Measurements from ENCODE around the gene DAPK1. TPM values are rescaled to one million over a fixed set of nuclear protein-coding genes. Genes with fewer than 3 reads are reported as not detected.

DAPK1 gene
- polyA plus RNA-seq, 6 donors from 2014 or later = 0.13 to 0.79 (median 0.32) TPM; not detected in 1

DNA sequence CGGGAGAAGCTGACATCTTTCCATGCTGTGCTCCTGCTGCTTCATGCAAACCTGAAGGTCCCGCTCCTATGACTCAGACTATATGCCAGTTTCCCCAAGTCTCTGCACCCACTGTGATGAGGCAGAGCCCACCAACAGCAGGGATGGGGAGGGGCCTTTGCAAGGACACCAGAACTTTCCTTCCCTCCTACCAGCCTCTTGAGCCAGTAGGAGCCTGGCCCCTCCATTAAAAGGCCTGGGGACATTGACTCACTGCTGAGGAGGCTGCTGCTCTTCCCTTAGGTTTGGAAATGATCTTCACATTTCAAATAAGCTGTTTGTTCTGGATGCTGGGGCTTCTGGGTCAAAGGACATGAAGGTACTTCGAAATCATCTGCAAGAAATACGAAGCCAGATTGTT is 202.2 kb downstream of the DAPK1 start:
- no peak overlapping the region for H3K4me3 Mint-ChIP-seq
- peak overlapping the region in 1 of 6 donors; percentile 83 for H3K27ac Mint-ChIP-seq
- H3K9me3 Mint-ChIP-seq = peaks cover 0 to 3% (median 0%) of the 10 kb centered on the region in 7 donors
- DNase-seq (no peak), ATAC-seq (ENCODE audit: low read depth in 2 of 2) (no peak)
- no peaks in the 10 kb centered on the region for H3K36me3 Mint-ChIP-seq
- H3K4me1 Mint-ChIP-seq = no peaks in the 10 kb centered on the region
- no peaks in the 10 kb centered on the region for H3K27me3 Mint-ChIP-seq

DNA sequence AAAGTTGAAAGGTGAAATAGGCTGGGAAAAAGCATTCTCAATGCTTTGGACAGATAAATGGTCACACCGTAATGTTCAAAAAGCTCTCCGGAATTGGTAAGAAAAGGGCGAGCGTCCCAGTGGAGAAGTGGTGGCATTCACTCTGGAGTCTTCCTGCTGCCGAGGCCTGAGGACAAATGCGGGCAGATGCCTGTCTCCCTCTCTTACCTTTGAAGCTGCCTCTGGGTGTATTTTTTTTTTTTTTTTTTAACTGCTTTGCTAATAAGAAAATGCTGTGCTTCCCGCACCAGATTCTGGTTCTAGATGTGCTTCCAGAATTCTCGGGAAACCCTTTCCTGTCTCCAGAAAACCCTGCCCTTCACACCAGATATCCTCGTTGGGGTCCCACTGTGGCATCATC is 203.8 kb downstream of the DAPK1 start:
- no peaks in the 10 kb centered on the region for H3K4me1 Mint-ChIP-seq
- no peak for DNase-seq
- H3K4me3 Mint-ChIP-seq = no peak overlapping the region
- no peaks in the 10 kb centered on the region for H3K27me3 Mint-ChIP-seq
- H3K36me3 Mint-ChIP-seq = no peaks in the 10 kb centered on the region
- H3K9me3 Mint-ChIP-seq = peaks cover 0 to 3% (median 0%) of the 10 kb centered on the region in 7 donors
- no peak overlapping the region for H3K27ac Mint-ChIP-seq
- no peak for ATAC-seq (ENCODE audit: low read depth in 2 of 2)

DNA sequence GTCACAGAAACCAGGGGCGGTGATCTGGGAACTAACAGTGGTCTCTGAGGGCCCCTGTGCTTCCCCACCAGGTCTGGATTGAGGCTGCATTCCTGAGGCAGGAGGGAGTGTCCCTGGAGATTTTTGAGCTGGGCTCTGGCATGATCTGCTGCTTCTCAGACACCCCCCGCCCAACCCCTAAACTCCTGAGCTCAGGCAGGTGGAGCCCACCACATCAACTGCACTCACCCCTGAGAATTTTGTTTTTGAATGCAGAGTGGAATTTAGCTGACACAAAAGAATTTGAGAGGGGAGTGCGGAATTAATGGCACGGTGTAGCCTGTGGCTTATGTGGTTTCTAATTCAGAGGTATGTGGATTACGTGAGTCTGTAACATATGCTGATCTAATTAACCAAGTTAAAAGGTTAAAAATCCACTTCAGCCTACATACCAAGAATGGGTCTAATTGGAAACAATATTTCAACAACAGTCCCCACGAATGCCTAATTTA is 204.3 kb downstream of the DAPK1 start:
- H3K27me3 Mint-ChIP-seq = no peaks in the 10 kb centered on the region
- ATAC-seq (ENCODE audit: low read depth in 2 of 2) (no peak), DNase-seq (no peak)
- H3K27ac Mint-ChIP-seq = no peak overlapping the region
- H3K4me1 Mint-ChIP-seq = no peaks in the 10 kb centered on the region
- H3K4me3 Mint-ChIP-seq = no peak overlapping the region
- no peaks in the 10 kb centered on the region for H3K36me3 Mint-ChIP-seq
- H3K9me3 Mint-ChIP-seq = peaks cover 0 to 3% (median 0%) of the 10 kb centered on the region in 7 donors

DNA sequence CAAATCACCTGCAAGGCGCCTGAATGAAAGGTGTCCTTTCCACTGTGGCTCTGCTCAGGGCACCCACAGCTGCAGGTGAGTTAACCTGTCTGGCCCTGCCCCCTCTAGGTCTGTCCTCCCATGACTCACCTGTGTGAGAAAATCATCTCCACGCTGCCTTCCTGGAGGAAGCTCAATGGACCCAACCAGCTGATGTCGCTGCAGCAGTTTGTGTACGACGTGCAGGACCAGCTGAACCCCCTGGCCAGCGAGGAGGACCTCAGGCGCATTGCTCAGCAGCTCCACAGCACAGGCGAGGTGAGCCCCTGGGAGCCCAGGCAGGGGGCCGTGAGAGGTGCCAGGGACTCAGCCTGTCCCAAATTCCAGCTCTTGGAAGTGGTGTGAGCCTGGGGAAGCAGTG is 205.3 kb downstream of the DAPK1 start:
- H3K4me1 Mint-ChIP-seq = no peaks in the 10 kb centered on the region
- H3K4me3 Mint-ChIP-seq = no peak overlapping the region
- peaks cover 0 to 2% (median 0%) of the 10 kb centered on the region in 7 donors for H3K9me3 Mint-ChIP-seq
- H3K27ac Mint-ChIP-seq = no peak overlapping the region
- no peaks in the 10 kb centered on the region for H3K27me3 Mint-ChIP-seq
- DNase-seq (no peak), ATAC-seq (ENCODE audit: low read depth in 2 of 2) (no peak)
- H3K36me3 Mint-ChIP-seq = no peaks in the 10 kb centered on the region

DNA sequence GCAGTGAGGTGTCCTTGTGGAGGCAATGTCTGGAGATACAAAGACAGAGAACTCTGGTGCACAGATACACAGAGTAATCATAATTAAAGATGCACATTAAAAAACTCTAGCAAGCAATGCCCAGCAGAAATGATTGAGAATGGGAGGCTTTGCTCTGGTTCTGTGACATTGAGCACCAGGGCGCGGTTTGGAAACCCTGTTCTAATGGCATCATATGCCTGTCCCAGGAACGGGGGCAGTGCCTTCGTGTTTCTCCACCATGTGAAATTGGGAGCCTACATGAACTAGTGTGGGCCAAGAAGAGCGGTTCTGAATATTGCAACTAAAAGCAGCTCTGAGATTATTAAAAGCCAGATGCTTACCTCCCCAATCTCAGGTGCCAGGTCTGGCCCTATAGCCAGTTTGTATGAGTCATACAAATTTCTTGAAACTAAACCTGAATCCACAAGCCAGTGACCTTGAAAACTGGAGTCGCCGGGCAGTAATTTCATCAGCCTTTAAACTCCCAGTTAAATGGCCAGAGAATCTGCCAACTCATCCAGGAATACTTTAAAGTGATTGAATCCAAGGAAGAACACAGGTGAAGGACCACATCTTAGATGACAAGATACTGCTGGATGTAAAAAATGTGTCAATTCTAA is 206.1 kb downstream of the DAPK1 start:
- Mint-ChIP-seq H3K4me1 (no peaks in the 10 kb centered on the region), H3K36me3 (no peaks in the 10 kb centered on the region), H3K27ac (no peak overlapping the region), H3K27me3 (no peaks in the 10 kb centered on the region), H3K4me3 (no peak overlapping the region), H3K9me3 (peaks cover 0 to 2% (median 0%) of the 10 kb centered on the region in 7 donors)
- ATAC-seq (ENCODE audit: low read depth in 2 of 2) = no peak
- no peak for DNase-seq

DNA sequence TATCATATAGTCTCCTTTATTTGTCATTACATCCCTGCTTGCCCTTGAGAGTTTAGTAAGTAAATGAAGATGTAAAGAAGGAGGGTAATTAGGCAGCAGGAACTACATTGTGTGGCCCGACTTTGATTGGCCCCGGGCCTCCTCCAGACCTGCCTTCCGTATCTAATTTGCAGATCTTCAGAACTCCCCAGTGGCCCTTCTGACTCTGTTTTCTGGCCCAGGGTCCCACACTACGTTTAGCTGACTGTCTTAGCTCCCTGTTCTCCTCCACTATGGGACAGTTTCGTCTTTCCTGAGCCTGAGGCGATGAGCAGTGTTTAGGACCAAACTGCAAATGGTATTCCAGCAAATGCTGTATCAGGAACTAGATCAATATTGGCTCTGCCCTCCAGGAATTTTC is 206.7 kb downstream of the DAPK1 start:
- Mint-ChIP-seq H3K4me1 (no peaks in the 10 kb centered on the region), H3K36me3 (no peaks in the 10 kb centered on the region), H3K4me3 (no peak overlapping the region), H3K9me3 (peaks cover 0 to 2% (median 0%) of the 10 kb centered on the region in 7 donors), H3K27me3 (no peaks in the 10 kb centered on the region), H3K27ac (peak overlapping the region in 1 of 6 donors; percentile 3)
- ATAC-seq (ENCODE audit: low read depth in 2 of 2) (no peak), DNase-seq (no peak)

DNA sequence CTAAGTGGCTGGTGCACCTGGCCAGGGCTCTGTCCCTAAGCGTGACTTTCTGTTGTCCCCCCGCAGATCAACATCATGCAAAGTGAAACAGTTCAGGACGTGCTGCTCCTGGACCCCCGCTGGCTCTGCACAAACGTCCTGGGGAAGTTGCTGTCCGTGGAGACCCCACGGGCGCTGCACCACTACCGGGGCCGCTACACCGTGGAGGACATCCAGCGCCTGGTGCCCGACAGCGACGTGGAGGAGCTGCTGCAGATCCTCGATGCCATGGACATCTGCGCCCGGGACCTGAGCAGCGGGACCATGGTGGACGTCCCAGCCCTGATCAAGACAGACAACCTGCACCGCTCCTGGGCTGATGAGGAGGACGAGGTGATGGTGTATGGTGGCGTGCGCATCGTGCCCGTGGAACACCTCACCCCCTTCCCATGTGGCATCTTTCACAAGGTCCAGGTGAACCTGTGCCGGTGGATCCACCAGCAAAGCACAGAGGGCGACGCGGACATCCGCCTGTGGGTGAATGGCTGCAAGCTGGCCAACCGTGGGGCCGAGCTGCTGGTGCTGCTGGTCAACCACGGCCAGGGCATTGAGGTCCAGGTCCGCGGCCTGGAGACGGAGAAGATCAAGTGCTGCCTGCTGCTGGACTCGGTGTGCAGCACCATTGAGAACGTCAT is 208.5 kb downstream of the DAPK1 start:
- H3K4me1 Mint-ChIP-seq = no peaks in the 10 kb centered on the region

DNA sequence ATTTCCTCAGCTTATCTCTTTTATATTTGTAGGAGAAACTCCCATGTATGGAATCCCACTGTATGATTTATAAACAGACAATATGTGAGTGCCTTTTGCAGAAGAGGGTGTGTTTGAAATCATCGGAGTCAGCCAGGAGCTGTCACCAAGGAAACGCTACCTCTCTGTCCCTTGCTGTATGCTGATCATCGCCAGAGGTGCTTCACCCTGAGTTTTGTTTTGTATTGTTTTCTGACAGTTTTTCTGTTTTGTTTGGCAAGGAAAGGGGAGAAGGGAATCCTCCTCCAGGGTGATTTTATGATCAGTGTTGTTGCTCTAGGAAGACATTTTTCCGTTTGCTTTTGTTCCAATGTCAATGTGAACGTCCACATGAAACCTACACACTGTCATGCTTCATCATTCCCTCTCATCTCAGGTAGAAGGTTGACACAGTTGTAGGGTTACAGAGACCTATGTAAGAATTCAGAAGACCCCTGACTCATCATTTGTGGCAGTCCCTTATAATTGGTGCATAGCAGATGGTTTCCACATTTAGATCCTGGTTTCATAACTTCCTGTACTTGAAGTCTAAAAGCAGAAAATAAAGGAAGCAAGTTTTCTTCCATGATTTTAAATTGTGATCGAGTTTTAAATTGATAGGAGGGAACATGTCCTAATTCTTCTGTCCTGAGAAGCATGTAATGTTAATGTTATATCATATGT is 210.3 kb downstream of the DAPK1 start:
- Mint-ChIP-seq H3K27me3 (no peaks in the 10 kb centered on the region), H3K36me3 (no peaks in the 10 kb centered on the region), H3K4me1 (peaks cover 0 to under 1% (median 0%) of the 10 kb centered on the region in 3 donors), H3K9me3 (peaks cover 0 to 4% (median 0%) of the 10 kb centered on the region in 7 donors), H3K27ac (no peak overlapping the region), H3K4me3 (no peak overlapping the region)
- DNase-seq = no peak
- no peak for ATAC-seq (ENCODE audit: low read depth in 2 of 2)

More for the DNA sequence above, 208.5 kb downstream of the DAPK1 start:
- no peak overlapping the region for H3K27ac Mint-ChIP-seq
- ATAC-seq (ENCODE audit: low read depth in 2 of 2) = no peak
- peaks cover 0 to 2% (median 0%) of the 10 kb centered on the region in 7 donors for H3K9me3 Mint-ChIP-seq
- no peak for DNase-seq
- no peak overlapping the region for H3K4me3 Mint-ChIP-seq
- H3K27me3 Mint-ChIP-seq = no peaks in the 10 kb centered on the region
- H3K36me3 Mint-ChIP-seq = no peaks in the 10 kb centered on the region

DNA sequence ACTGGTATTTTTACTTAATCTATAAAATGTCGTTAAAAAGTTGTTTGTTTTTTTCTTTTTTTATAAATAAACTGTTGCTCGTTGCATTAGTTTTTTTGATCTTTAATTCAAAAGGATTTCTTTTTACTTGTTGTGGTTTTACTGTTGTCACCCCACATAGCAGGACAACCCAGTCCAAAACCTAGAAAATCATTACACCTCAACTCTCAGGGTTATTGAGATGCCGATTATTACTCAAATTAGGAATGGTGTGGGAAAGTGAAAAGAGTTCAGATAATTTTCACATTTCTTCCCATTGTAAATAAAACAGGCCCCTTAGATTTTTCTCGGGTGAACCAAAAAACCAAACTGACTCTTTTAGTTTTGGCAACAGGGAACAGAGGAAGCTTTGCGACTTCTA is 210.9 kb downstream of the DAPK1 start:
- H3K27me3 Mint-ChIP-seq = no peaks in the 10 kb centered on the region
- H3K4me3 Mint-ChIP-seq = no peak overlapping the region
- H3K9me3 Mint-ChIP-seq = peaks cover 0 to 7% (median 0%) of the 10 kb centered on the region in 7 donors
- no peaks in the 10 kb centered on the region for H3K36me3 Mint-ChIP-seq
- DNase-seq (no peak), ATAC-seq (ENCODE audit: low read depth in 2 of 2) (no peak)
- H3K27ac Mint-ChIP-seq = no peak overlapping the region
- peaks cover 0 to 5% (median 0%) of the 10 kb centered on the region in 3 donors for H3K4me1 Mint-ChIP-seq

DNA sequence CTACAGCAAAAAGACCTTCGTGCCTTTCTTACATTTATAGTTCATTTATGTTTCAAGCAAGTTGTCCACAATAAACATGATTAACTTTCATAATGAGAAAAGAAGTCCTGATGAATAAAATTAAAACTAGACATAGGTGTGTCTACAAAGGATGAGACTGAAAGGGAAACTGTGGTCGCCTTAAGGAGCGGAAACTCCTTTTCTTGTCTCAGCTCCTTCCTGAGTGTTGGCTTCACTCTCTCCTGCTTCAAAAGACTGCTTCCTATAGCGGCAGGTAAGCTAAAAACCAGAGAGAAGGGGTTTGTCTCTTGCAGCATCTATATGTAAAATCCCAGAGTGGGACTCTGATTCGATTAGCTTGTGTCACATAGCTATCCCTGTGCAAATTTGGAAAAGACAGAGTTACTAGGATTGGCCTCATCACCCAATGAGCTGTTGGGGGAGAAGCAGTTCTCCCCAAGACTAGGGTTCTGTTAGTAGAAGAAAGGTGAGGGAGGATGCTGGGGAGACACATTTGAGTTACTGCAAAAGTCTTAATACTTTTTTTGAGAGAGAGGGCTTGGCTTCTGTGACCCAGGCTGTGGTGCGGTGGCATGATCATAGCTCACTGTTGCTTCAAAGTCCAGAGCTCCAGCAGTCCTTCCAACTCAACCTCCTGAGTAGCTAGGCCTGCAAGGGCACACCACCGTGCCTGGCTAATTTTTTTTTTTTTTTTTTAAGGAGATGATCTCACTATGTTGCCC is 211.5 kb downstream of the DAPK1 start:
- H3K4me3 Mint-ChIP-seq = no peak overlapping the region
- H3K27ac Mint-ChIP-seq = no peak overlapping the region

DNA sequence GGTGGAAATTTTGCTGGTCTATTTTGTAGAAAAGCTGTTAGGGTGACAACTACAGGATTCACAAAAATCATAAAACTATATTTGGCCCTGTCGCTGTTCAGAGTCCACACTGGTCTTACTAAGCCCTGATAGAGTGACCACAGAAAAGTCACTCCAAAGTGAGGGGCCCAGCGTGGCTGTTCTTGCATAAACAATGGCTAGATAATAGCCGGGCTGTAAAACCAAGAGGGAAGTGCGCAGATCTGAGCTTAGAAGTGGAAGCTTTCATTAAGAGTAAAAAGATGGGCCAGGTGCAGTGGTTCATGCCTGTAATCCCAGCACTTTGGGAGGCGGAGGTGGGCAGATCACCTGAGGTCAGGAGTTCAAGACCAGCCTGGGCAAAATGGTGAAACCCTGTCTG is 212.8 kb downstream of the DAPK1 start:
- Mint-ChIP-seq H3K4me1 (peaks cover 0 to 5% (median 0%) of the 10 kb centered on the region in 3 donors), H3K9me3 (peaks cover 0 to 8% (median 0%) of the 10 kb centered on the region in 7 donors), H3K27ac (no peak overlapping the region), H3K27me3 (peaks cover 0 to 3% (median 0%) of the 10 kb centered on the region in 3 donors), H3K4me3 (no peak overlapping the region), H3K36me3 (no peaks in the 10 kb centered on the region)
- no peak for ATAC-seq (ENCODE audit: low read depth in 2 of 2)
- no peak for DNase-seq

More for the DNA sequence above, 211.5 kb downstream of the DAPK1 start:
- Mint-ChIP-seq H3K9me3 (peaks cover 0 to 7% (median 0%) of the 10 kb centered on the region in 7 donors), H3K27me3 (no peaks in the 10 kb centered on the region), H3K36me3 (no peaks in the 10 kb centered on the region), H3K4me1 (peaks cover 0 to 5% (median 0%) of the 10 kb centered on the region in 3 donors)
- ATAC-seq (ENCODE audit: low read depth in 2 of 2) (no peak), DNase-seq (no peak)

DNA sequence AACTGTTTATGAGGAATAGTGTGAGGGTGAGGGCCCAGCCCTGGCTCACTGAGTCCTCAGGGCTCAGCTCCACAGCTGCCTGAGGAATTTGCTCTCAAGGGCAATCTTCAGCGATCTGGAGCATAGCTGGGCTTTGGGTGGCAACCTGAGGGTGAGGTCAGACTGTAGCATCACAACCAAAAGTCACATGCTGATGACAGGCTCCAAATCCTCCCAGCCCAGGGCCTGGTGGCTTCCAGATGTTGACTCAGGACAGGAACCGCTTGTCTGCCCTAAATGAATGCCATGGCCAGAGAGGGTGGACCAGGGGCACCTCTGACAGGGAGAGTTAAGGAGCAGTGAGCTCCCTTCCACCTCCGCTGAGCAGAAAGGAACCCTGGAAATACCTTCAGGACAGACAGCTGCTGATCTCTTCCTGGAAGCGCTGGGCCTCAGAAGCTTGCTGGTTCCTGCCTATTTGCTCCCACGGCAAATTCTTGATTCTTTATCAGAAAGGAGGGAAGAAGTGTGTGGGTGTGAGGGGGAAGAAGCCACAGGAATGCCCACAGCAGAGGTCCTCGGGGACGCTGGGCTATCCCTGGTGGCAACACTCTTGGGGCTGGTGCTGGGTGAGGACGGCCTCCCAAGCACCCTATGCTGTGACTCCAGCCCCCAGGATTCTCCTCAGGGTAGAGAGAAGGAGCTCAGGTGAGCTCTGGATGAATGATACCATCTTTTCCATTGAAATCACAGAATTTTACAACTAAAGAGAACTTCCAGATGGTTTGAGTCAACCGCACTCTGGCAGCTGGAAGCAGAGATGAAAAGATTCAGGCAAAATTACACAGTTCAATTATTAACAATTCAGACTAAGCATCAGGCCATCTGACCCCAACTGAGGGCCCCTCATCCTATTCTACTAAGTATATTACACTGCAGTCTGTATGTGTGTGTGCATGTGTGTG is 214.5 kb downstream of the DAPK1 start:
- DNase-seq (no peak), ATAC-seq (ENCODE audit: low read depth in 2 of 2) (no peak)
- H3K4me1 Mint-ChIP-seq = peaks cover 0 to 5% (median 0%) of the 10 kb centered on the region in 3 donors
- H3K4me3 Mint-ChIP-seq = no peak overlapping the region
- no peak overlapping the region for H3K27ac Mint-ChIP-seq
- H3K9me3 Mint-ChIP-seq = peaks cover 0 to 10% (median 0%) of the 10 kb centered on the region in 7 donors
- peaks cover 0 to 8% (median 0%) of the 10 kb centered on the region in 3 donors for H3K27me3 Mint-ChIP-seq
- H3K36me3 Mint-ChIP-seq = no peaks in the 10 kb centered on the region
